Measurements from ENCODE around the gene LRMDA.

GRCh38 chr10:76401006-76401405 lies 969.6 kb downstream of the LRMDA start:
- TF ChIP-seq, protein P1, sequence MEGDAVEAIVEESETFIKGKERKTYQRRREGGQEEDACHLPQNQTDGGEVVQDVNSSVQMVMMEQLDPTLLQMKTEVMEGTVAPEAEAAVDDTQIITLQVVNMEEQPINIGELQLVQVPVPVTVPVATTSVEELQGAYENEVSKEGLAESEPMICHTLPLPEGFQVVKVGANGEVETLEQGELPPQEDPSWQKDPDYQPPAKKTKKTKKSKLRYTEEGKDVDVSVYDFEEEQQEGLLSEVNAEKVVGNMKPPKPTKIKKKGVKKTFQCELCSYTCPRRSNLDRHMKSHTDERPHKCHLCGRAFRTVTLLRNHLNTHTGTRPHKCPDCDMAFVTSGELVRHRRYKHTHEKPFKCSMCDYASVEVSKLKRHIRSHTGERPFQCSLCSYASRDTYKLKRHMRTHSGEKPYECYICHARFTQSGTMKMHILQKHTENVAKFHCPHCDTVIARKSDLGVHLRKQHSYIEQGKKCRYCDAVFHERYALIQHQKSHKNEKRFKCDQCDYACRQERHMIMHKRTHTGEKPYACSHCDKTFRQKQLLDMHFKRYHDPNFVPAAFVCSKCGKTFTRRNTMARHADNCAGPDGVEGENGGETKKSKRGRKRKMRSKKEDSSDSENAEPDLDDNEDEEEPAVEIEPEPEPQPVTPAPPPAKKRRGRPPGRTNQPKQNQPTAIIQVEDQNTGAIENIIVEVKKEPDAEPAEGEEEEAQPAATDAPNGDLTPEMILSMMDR (IDR thresholded peaks at IDR 0.05; ENCODE audit: low read depth, low read length), result no peak
- no peak for TF ChIP-seq EZH2phosphoT487 (IDR thresholded peaks at IDR 0.05; ENCODE audit: low read depth)

Measured in OCI-LY3 (cell line).